Measurements from ENCODE around the gene GABRG3.
"Not testable (repeated sequence)": the region's sequence is repeated elsewhere in the genome, so short reads cannot be mapped to it uniquely, and the experiment has no call there.

The GABRG3 gene

DNA sequence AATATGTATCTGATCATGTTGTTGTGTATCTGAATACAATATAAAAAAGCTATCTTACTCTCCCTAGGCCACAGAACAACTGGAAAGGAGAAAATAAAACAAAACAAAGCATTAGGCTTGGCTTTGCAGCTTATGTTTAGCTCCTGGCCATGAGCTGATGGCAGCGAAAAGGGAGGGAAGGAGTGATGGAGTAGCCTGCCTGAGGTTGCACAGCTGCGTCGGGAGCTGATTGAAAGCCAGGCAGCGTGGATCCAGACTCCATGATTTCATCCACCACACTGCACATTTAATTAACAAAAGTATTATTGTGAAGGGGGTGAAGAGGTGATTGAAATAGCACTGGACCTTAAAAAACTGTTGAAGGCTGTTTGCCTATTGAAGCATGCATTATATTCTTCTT lies 212.2 kb downstream of the GABRG3 start:
- Histone ChIP-seq H3K9me3 (ENCODE audit: low read length) (no peaks in the 10 kb centered on the region), H3K4me1 (ENCODE audit: insufficient read depth, low read length) (no peaks in the 10 kb centered on the region), H3K27me3 (ENCODE audit: insufficient read depth, low read length) (no peaks in the 10 kb centered on the region), H3K36me3 (ENCODE audit: insufficient read depth, low read length) (no peaks in the 10 kb centered on the region), H2AFZ (ENCODE audit: low read depth, low read length) (no peak overlapping the region), H3K4me3 (ENCODE audit: low read length) (no peak overlapping the region)

GRCh38 chr15:27191515-27191914 lies 220.5 kb downstream of the GABRG3 start:
- not testable (repeated sequence) for H3K27me3 ChIP-seq (ENCODE audit: insufficient read depth, low read length); H3K4me1 ChIP-seq (ENCODE audit: insufficient read depth, low read length); H3K4me3 ChIP-seq (ENCODE audit: low read length); H2AFZ ChIP-seq (ENCODE audit: low read depth, low read length); H3K9me3 ChIP-seq (ENCODE audit: low read length); H3K36me3 ChIP-seq (ENCODE audit: insufficient read depth, low read length)

GRCh38 chr15:27196691-27197090 lies 225.7 kb downstream of the GABRG3 start:
- Histone ChIP-seq H3K27me3 (ENCODE audit: insufficient read depth, low read length) (no peaks in the 10 kb centered on the region), H3K9me3 (ENCODE audit: low read length) (no peaks in the 10 kb centered on the region), H3K36me3 (ENCODE audit: insufficient read depth, low read length) (no peaks in the 10 kb centered on the region), H3K4me1 (ENCODE audit: insufficient read depth, low read length) (no peaks in the 10 kb centered on the region), H2AFZ (ENCODE audit: low read depth, low read length) (no peak overlapping the region), H3K4me3 (ENCODE audit: low read length) (no peak overlapping the region)

DNA sequence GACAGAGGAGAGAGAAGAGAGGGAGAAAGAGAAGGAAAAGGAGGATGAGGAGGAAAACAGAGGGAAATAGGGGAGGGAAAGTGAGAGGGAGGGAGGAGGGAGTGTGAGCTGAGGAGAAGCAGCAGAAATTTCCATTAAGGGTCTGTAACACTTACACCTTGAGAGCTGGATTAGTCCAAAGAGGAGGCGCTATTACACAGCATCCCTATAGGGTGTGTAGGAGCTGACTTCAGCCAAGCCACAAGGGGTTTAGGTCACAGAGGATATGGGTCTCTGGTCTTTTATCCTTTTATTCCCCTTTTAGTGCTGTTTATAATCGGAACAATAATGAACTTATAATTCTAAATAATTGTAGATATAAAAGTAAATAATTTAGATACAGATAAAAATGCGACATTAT lies 230.4 kb downstream of the GABRG3 start:
- H3K4me1 ChIP-seq (ENCODE audit: insufficient read depth, low read length): no peaks in the 10 kb centered on the region
- no peak overlapping the region for H2AFZ ChIP-seq (ENCODE audit: low read depth, low read length)
- no peaks in the 10 kb centered on the region for H3K36me3 ChIP-seq (ENCODE audit: insufficient read depth, low read length)
- no peaks in the 10 kb centered on the region for H3K27me3 ChIP-seq (ENCODE audit: insufficient read depth, low read length)
- no peak overlapping the region for H3K4me3 ChIP-seq (ENCODE audit: low read length)
- no peaks in the 10 kb centered on the region for H3K9me3 ChIP-seq (ENCODE audit: low read length)

DNA sequence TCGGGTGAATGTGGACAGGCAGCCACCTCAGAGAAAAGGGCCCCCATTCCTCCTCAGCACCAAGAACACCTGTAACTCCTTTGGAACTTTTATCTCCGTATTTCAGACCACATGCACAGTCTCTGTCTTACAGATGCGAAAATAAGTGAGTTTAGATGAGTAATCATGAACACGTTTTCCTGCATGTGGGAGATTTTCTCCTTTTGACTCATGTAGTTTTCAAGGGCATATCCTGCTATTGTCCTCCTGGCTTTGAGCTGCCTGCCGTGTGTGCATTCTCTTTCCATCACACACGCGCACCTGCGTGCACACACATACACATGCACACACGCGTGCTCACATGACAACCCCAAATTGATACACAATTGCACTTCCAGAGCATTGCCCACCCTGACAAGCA lies 239.2 kb downstream of the GABRG3 start:
- H3K27me3 ChIP-seq (ENCODE audit: insufficient read depth, low read length): no peaks in the 10 kb centered on the region
- H3K36me3 ChIP-seq (ENCODE audit: insufficient read depth, low read length): no peaks in the 10 kb centered on the region
- no peaks in the 10 kb centered on the region for H3K9me3 ChIP-seq (ENCODE audit: low read length)
- H2AFZ ChIP-seq (ENCODE audit: low read depth, low read length): no peak overlapping the region
- H3K4me1 ChIP-seq (ENCODE audit: insufficient read depth, low read length): no peaks in the 10 kb centered on the region
- H3K4me3 ChIP-seq (ENCODE audit: low read length): no peak overlapping the region

- Histone ChIP-seq H3K4me3 (ENCODE audit: low read length) (no peak overlapping the region), H3K9me3 (ENCODE audit: low read length) (no peaks in the 10 kb centered on the region), H3K36me3 (ENCODE audit: insufficient read depth, low read length) (no peaks in the 10 kb centered on the region), H2AFZ (ENCODE audit: low read depth, low read length) (no peak overlapping the region), H3K27me3 (ENCODE audit: insufficient read depth, low read length) (no peaks in the 10 kb centered on the region), H3K4me1 (ENCODE audit: insufficient read depth, low read length) (no peaks in the 10 kb centered on the region)
Observed at GRCh38 chr15:27214032-27214431, 243.1 kb downstream of the GABRG3 start.

- H3K9me3 ChIP-seq (ENCODE audit: low read length): no peaks in the 10 kb centered on the region
- H3K36me3 ChIP-seq (ENCODE audit: insufficient read depth, low read length): no peaks in the 10 kb centered on the region
- no peak overlapping the region for H2AFZ ChIP-seq (ENCODE audit: low read depth, low read length)
- H3K27me3 ChIP-seq (ENCODE audit: insufficient read depth, low read length): no peaks in the 10 kb centered on the region
- no peaks in the 10 kb centered on the region for H3K4me1 ChIP-seq (ENCODE audit: insufficient read depth, low read length)
- no peak overlapping the region for H3K4me3 ChIP-seq (ENCODE audit: low read length)
Observed at GRCh38 chr15:27214961-27215360, 244.0 kb downstream of the GABRG3 start.

- Histone ChIP-seq H3K4me1 (ENCODE audit: insufficient read depth, low read length) (no peaks in the 10 kb centered on the region), H2AFZ (ENCODE audit: low read depth, low read length) (no peak overlapping the region), H3K9me3 (ENCODE audit: low read length) (no peaks in the 10 kb centered on the region), H3K27me3 (ENCODE audit: insufficient read depth, low read length) (no peaks in the 10 kb centered on the region), H3K36me3 (ENCODE audit: insufficient read depth, low read length) (no peaks in the 10 kb centered on the region), H3K4me3 (ENCODE audit: low read length) (no peak overlapping the region)
Observed at GRCh38 chr15:27218426-27218825, 247.4 kb downstream of the GABRG3 start.

DNA sequence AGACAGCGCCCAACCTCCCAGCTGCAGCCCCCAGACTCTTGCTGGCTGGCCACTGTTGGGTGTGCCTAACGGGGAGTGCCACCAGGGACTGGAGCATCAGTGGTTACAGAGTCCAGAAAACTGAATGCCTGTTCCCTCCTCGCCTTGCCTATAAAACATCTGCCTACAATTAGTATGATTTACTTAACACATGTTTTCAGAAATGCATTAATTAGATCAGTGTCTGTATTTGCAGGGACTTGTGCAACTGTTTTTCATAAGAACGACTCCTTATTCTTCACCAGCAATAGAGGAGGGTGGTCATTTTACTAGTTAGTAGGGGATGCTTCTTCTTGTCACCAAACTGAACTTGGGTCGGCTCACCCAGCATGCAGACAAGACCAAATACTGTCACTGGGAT lies 248.7 kb downstream of the GABRG3 start:
- Histone ChIP-seq H3K4me1 (ENCODE audit: insufficient read depth, low read length) (no peaks in the 10 kb centered on the region), H3K36me3 (ENCODE audit: insufficient read depth, low read length) (no peaks in the 10 kb centered on the region), H3K4me3 (ENCODE audit: low read length) (no peak overlapping the region), H2AFZ (ENCODE audit: low read depth, low read length) (no peak overlapping the region), H3K9me3 (ENCODE audit: low read length) (no peaks in the 10 kb centered on the region), H3K27me3 (ENCODE audit: insufficient read depth, low read length) (no peaks in the 10 kb centered on the region)

GRCh38 chr15:27220199-27220598 lies 249.2 kb downstream of the GABRG3 start:
- no peaks in the 10 kb centered on the region for H3K4me1 ChIP-seq (ENCODE audit: insufficient read depth, low read length)
- no peak overlapping the region for H3K4me3 ChIP-seq (ENCODE audit: low read length)
- H3K27me3 ChIP-seq (ENCODE audit: insufficient read depth, low read length): no peaks in the 10 kb centered on the region
- no peaks in the 10 kb centered on the region for H3K9me3 ChIP-seq (ENCODE audit: low read length)
- H3K36me3 ChIP-seq (ENCODE audit: insufficient read depth, low read length): no peaks in the 10 kb centered on the region
- H2AFZ ChIP-seq (ENCODE audit: low read depth, low read length): no peak overlapping the region

DNA sequence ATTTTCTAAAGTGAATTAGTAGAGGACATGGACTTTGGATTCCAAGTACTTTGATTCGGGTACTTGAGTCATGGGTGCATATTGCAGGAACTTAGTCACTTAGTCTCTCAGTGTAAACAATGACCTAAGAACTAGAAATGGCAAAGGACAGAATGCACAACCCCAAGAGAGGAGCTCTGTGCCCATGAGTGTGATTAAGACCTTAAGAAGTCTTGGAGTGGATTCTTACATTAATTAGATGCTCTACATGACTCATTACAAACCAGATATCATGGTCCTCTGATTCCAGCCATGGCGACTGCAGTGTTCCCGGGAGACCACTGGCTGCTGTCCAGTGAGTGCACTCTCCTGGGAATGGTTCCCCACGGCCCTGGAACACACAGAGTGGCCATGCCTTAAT lies 251.5 kb downstream of the GABRG3 start:
- H2AFZ ChIP-seq (ENCODE audit: low read depth, low read length): no peak overlapping the region
- H3K9me3 ChIP-seq (ENCODE audit: low read length): no peaks in the 10 kb centered on the region
- H3K36me3 ChIP-seq (ENCODE audit: insufficient read depth, low read length): no peaks in the 10 kb centered on the region
- H3K4me1 ChIP-seq (ENCODE audit: insufficient read depth, low read length): no peaks in the 10 kb centered on the region
- H3K27me3 ChIP-seq (ENCODE audit: insufficient read depth, low read length): no peaks in the 10 kb centered on the region
- no peak overlapping the region for H3K4me3 ChIP-seq (ENCODE audit: low read length)

DNA sequence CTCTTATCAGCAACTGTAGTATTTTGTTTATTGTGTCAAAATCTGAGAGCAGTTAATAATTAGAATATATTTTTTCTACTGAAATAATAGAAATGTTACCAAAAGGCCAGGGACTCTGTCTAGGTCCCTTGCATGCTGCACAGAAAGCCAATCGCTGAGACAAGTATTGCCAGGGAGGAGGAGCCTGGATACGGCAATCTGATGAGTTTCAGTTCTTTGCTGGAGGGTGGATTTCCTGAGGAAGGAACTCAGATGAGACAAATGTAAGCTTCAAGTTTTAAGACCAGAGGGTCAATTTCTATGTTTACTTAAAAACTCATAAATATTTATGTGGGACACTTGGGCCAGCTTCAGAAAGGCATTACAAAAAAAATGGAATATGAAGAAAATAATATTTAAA lies 252.2 kb downstream of the GABRG3 start:
- no peaks in the 10 kb centered on the region for H3K27me3 ChIP-seq (ENCODE audit: insufficient read depth, low read length)
- H3K9me3 ChIP-seq (ENCODE audit: low read length): no peaks in the 10 kb centered on the region
- H3K4me1 ChIP-seq (ENCODE audit: insufficient read depth, low read length): no peaks in the 10 kb centered on the region
- no peaks in the 10 kb centered on the region for H3K36me3 ChIP-seq (ENCODE audit: insufficient read depth, low read length)
- no peak overlapping the region for H2AFZ ChIP-seq (ENCODE audit: low read depth, low read length)
- no peak overlapping the region for H3K4me3 ChIP-seq (ENCODE audit: low read length)

DNA sequence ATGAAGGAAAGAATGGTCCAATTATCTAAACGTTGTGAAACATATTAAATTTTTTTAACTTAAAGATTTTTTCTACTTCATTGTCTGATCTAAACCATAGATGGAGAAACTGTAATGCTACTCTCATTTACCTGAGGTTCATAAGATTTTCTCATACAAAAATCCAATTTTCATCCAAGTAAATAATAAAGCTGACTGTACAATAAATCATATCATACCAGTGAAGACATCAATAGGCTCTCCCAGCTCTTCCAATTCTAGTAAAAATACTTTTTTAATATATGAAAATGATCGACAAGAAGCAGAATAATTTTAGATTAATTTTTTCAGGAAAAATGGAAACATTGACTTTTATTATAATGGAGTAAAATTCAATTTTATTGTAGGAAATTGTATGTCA lies 260.8 kb downstream of the GABRG3 start:
- H3K36me3 ChIP-seq (ENCODE audit: insufficient read depth, low read length): no peaks in the 10 kb centered on the region
- H3K27me3 ChIP-seq (ENCODE audit: insufficient read depth, low read length): no peaks in the 10 kb centered on the region
- H3K9me3 ChIP-seq (ENCODE audit: low read length): no peaks in the 10 kb centered on the region
- no peak overlapping the region for H3K4me3 ChIP-seq (ENCODE audit: low read length)
- no peaks in the 10 kb centered on the region for H3K4me1 ChIP-seq (ENCODE audit: insufficient read depth, low read length)
- H2AFZ ChIP-seq (ENCODE audit: low read depth, low read length): no peak overlapping the region

- Histone ChIP-seq H3K4me3 (ENCODE audit: low read length) (no peak overlapping the region), H3K4me1 (ENCODE audit: insufficient read depth, low read length) (no peaks in the 10 kb centered on the region), H3K36me3 (ENCODE audit: insufficient read depth, low read length) (no peaks in the 10 kb centered on the region), H3K9me3 (ENCODE audit: low read length) (no peaks in the 10 kb centered on the region), H3K27me3 (ENCODE audit: insufficient read depth, low read length) (no peaks in the 10 kb centered on the region), H2AFZ (ENCODE audit: low read depth, low read length) (no peak overlapping the region)
Observed at GRCh38 chr15:27232876-27233275, 261.9 kb downstream of the GABRG3 start.

All from neuron (in vitro differentiated cells).